NCI-H2171 (cell line): ENCODE measurements around the gene KDM4B.

Experiments
- DNase-seq: peaks from one replicate; lab custom pipeline; 2025; lab: John Stamatoyannopoulos, UW

Gene KDM4B

GRCh38 chr19:5013761-5014160 is 44.8 kb downstream of the KDM4B start:
- DNase-seq = no peak

GRCh38 chr19:5014941-5015340 is 46.0 kb downstream of the KDM4B start:
- no peak for DNase-seq

GRCh38 chr19:5016268-5016667 is 47.4 kb downstream of the KDM4B start:
- DNase-seq = no peak

- no peak for DNase-seq
Measured at GRCh38 chr19:5016781-5017180, 47.9 kb downstream of the KDM4B start.

GRCh38 chr19:5017235-5017634 is 48.3 kb downstream of the KDM4B start:
- no peak for DNase-seq

- no peak for DNase-seq
Measured at GRCh38 chr19:5018224-5019015, 49.5 kb downstream of the KDM4B start.

GRCh38 chr19:5020368-5020767 is 51.5 kb downstream of the KDM4B start:
- DNase-seq = no peak

- no peak for DNase-seq
Measured at GRCh38 chr19:5021046-5021445, 52.1 kb downstream of the KDM4B start.

- no peak for DNase-seq
Measured at GRCh38 chr19:5022066-5022860, 53.4 kb downstream of the KDM4B start.

GRCh38 chr19:5023128-5023571 is 54.2 kb downstream of the KDM4B start:
- no peak for DNase-seq

GRCh38 chr19:5024282-5024681 is 55.4 kb downstream of the KDM4B start:
- no peak for DNase-seq

GRCh38 chr19:5025027-5025426 is 56.1 kb downstream of the KDM4B start:
- DNase-seq = no peak

- DNase-seq = no peak
Measured at GRCh38 chr19:5026706-5027273, 57.9 kb downstream of the KDM4B start.

GRCh38 chr19:5028229-5028886 is 59.4 kb downstream of the KDM4B start:
- no peak for DNase-seq

- peak; percentile 72 for DNase-seq
Measured at GRCh38 chr19:5029596-5029995, 60.7 kb downstream of the KDM4B start.

GRCh38 chr19:5030136-5030820 is 61.4 kb downstream of the KDM4B start:
- no peak for DNase-seq

GRCh38 chr19:5030822-5031221 is 61.9 kb downstream of the KDM4B start:
- no peak for DNase-seq

GRCh38 chr19:5031231-5032100 is 62.6 kb downstream of the KDM4B start:
- DNase-seq = peak; percentile 41

- no peak for DNase-seq
Measured at GRCh38 chr19:5032101-5032967, 63.4 kb downstream of the KDM4B start.
